Sciatic nerve (tissue), 2 donors: ENCODE data around the gene CBFA2T2. TPM values are rescaled to one million over a fixed set of nuclear protein-coding genes. Genes with fewer than 3 reads are reported as not detected.
A peak's percentile ranks its signal among the peaks of the same experiment; 100 is the strongest.

Source experiments
- ATAC-seq: fragments of 200-7000 bp; cut with Tn5 transposase; one replicate; pipeline ENCODE4 v1.9.1; 2020; ENCODE audit warnings: mild to moderate bottlenecking, moderate library complexity
- DNase-seq: peaks from one replicate; pipeline ENCODE4 v3.0.0-alpha.2; 2020; ENCODE audit warnings: low spot score
- intact Hi-C: fragments of 100-400 bp; cut with DNase I; formaldehyde crosslinking; loops from one replicate; pipeline ENCODE4 v1.14.2; 2022
- total RNA-seq: library from RNA; stranded (reverse); fragmentation: NEBNext Ultra II Directional; extraction: Animal tissue kit (Norgen Biotek cat#: 25700); gene quantifications from one replicate; pipeline ENCODE4 v1.2.1, GENCODE V29; 2021
- donor health status: DM: no; HTN: no; CAD: no.
- donor health status: DM: no; HTN: no; CAD: no.

Gene CBFA2T2
- total RNA-seq, 1 donor from 2014 or later: 26.0 TPM

DNA sequence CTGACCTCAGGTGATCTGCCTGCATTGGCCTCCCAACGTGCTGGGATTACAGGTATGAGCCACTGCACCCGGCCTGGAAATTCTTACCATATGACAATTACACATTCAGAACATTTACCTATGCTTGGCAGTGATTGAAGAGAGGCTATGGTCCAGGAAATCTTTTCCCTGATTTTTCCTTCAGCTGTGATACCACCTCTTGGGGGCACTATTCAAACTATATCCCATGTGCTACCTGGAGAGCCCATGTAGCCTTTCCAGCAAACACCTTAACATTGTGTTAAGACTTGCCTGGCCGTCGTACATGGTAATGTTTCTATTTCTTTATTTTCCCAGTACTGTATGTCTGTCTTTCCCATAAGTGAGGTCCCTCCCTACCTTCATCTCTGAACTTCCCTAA lies 110.5 kb downstream of the CBFA2T2 start:
- ATAC-seq: no peak
- no peak for DNase-seq
- intact Hi-C loops: no loop called here

DNA sequence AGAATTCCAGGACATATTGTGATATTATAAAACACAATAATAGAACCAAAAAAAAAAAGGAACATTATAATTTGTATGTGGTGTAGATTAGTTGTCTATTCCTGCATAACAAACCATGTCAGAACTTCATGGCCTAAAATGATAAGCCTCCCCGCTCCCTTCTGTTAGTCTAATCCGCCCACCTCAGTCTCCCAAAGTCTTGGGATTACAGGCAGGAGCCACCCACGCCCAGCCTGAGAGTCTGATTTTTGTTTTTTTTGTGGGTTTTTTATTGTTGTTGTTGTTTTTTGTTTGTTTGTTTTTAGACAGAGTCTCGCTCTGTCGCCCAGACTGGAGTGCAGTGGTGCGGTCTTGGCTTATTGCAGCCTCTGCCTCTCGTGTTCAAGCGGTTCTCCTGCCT lies 111.1 kb downstream of the CBFA2T2 start:
- ATAC-seq (no peak), DNase-seq (no peak)
- intact Hi-C loops: no loop called here

DNA sequence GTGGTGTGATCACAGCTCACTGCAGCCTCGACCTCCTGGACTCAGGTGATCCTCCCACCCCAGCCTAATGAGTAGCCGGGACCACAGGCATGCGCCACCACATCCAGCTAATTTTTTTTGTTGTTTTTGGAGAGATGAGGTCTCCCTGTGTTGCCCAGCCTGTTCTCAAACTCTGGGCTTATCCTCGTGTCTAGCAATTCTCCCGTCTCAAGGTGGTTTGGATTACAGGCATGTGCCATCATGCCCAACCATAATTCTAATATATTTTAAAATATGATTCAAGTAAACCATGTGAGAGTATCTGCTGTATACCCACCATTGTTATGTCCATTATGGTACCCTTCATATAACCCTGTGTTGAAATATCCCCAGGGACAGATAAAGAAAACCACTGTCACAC lies 112.0 kb downstream of the CBFA2T2 start:
- ATAC-seq: no peak
- intact Hi-C loops: no loop called here

DNA sequence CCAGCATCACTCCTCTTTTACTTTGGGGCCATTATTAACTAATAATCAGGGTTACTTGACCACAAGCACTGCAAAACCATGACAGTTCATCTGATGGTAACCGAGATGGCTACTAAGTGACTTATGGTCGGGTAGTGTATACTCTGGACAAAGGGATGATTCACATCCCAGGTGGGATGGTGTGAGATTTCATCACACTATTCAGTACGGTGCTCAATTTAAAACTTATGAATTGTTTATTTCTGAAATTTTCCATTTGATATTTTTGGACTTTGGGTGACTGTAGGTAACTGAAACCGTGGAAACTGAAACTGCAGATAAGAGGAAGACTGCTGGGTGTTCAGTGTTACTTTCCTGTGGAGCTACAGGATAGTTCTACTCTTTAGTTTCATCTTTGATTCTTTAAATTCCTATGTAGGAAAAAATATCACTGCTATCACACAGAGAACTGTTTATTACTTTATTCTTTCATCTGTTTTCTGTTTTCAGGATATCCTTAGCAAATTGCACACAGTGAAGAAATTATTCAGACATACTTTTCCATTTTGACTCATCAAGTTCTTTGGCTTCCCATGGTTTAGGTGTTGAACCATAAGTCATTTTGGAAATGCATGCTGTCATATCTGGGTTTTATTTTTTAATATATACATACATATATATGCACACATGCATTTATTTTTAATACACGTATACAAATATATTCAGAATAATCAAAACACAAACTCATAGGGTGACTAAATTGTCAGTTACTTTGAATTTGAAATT lies 113.1 kb downstream of the CBFA2T2 start:
- intact Hi-C loops: no loop called here
- ATAC-seq (no peak), DNase-seq (no peak)

More for the DNA sequence above, 112.0 kb downstream of the CBFA2T2 start:
- no peak for DNase-seq

DNA sequence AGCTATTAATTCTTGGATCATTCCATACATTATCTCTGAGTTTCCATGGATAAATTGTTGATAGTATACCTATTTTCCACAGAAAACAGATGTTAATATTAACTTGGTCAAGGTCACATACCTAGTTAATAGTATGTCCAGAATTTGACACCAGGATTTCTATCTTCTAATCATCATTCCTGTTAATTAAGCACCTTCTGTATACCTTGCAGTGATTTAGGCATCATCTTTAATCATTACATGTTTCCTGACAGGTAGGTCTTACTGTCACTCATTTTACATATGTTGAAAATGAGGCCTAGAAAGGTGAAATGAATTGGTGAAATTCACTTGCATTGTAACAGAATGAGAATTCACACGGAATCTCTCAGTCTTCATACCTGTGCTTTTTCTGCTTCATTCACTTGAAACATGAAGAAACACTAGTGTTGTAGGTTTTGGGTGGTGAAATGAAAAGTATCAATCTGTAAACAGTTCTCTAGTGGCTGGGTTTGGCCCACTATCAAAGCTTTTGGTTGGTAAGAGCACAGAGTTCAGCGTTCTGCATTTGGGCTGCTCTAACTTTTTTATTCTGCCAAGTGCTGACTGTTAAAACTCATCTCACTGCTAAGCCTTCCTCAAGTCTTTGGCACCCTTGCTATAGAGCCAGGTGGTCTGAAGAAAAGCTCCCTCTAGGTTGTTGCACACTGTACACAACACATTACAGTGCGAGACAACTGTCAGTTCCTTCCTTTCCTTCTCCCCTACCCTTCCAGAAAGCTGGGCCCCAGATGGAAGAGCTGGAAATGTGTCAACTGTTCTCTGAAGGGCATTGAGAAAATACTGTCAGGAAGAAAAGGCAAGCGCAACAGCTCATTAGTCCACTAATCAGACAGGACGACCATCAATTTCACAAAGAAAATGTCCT lies 114.4 kb downstream of the CBFA2T2 start:
- DNase-seq: no peak
- ATAC-seq: no peak

DNA sequence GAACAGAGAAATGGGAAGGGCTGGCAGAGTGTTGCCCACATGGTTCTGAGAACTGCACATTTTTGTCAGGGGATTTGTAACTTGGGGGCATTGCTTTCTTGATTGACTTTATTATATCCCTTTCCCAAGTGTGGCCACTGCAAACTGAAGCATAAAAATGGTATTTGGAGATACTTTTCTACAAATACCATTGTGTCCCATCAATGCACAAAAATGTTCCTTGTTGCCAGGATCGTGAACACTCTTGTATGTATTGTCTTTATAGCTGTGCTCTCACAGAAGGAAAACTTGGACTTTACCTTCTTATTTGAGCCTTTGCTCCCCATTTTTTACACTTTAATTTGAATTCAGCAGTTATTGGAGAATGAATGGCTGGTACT lies 115.1 kb downstream of the CBFA2T2 start:
- DNase-seq (no peak), ATAC-seq (no peak)
- intact Hi-C loops: no loop called here

More for the DNA sequence above, 114.4 kb downstream of the CBFA2T2 start:
- intact Hi-C loops: no loop called here

DNA sequence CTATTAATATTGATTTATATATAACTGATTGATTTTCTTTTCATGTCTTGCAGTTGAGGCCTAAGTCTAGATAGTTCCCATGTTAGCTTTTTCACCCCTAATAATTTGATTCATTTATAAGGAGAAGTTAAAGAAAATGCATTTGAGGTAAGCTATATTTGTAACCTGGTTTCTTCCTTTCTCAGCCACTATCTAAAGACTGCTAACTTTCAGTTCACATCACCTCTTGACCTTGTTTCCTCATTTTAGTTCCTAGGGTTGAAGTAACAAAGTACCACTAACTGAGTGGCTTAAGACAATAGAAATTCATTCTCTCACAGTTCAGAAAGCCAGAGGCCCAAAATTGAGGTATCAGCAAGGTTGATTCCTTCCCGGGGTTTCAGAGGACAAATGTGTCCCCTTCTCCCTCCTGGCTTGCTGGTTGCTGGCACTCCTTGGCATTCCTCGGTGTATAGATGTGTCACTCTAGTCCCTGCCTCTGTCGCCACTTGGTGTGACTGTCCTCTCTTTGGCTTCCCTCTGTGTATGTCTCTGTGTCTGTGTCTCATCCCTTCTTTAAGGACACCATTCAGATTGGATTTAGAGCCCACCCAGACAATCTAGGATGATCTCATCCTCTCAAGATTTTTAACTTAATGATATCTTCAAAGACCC lies 116.3 kb downstream of the CBFA2T2 start:
- no peak for ATAC-seq
- DNase-seq: no peak
- intact Hi-C loops: no loop called here

DNA sequence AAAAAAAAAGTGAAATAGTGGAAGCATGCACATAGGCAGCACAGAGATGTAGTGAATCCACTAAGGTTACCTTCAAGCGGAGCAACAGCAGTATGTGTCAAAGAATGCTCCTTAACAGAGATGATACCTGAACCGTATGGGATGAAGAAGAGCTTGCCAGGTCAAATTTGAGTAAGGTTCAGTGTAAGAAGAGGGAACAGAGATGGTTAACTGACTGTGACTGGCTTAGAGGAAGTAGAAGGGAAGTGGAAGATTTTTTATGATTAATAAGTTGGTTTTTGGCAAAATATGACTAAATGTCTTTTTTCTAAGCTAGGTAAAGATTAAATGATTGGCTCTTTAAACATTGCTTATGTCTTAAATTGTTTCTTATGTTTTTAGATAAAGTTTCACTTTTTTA lies 119.6 kb downstream of the CBFA2T2 start:
- intact Hi-C loops: no loop called here
- no peak for DNase-seq
- no peak for ATAC-seq

DNA sequence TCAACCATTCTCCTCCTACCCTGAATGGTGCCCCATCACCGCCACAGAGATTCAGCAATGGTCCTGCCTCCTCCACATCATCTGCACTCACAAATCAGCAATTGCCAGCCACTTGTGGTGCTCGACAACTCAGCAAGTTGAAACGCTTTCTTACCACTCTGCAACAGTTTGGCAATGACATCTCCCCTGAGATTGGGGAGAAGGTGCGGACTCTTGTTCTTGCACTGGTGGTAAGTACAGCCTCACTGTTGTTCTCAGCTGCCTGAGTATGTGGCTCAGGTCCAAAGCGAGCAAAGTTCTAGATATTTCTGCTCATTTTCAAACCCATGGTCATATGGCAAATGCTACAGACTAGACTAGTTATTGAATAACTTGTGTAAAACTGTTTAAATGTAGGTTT lies 121.2 kb downstream of the CBFA2T2 start:
- peak; percentile 74 for ATAC-seq
- intact Hi-C loops: no loop called here
- DNase-seq: no peak

DNA sequence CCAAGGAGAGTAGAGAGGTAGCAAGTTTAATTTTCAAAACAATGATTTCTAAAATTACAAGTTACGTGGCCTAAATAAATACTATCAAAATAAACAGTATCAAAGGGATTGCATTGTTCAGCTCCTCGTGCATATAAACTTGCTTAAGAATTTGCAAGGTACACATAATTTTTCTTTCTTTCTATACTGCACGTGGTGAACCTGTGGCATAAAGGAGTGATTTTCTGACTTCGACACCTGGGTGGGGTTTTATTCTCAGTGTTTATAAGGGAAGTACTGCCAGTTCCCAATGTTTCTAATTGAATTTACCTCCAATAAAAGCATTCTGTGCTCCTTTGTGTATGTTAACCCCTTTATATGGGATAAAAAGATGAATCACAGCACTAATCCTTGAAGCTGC lies 122.1 kb downstream of the CBFA2T2 start:
- DNase-seq (no peak), ATAC-seq (no peak)
- intact Hi-C loops: no loop called here

DNA sequence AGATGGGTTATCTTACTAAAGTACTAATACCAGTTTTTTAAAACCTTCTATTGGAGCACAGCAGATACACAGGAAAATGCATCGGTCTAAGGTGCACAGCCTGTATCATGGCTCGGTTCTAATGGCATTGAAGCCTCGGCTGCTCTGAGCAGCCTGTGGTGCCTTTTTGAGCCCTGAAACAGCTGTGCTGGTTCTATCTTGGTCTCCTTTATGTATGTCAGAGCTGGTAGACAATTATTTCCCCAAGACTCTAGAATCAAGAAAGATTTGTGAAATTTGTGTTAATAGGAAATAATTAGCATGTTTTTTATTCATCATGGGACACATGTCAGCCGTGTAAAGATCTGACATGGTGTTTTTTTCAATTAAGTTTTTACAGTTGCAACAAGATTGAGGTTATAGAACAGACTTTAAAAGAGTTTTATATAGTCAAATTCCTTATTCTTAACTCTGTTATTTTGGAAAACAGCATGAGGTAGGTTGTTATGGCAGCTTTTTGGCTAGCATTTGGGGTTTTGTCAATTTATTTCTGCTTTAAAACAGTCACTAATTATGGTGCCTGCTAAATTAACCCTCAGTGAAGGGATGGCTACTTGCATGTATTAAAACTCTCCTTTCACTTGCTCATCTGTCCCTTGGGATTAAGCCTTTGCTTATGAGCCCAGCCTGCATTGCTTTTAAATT lies 132.0 kb downstream of the CBFA2T2 start:
- DNase-seq: no peak

DNA sequence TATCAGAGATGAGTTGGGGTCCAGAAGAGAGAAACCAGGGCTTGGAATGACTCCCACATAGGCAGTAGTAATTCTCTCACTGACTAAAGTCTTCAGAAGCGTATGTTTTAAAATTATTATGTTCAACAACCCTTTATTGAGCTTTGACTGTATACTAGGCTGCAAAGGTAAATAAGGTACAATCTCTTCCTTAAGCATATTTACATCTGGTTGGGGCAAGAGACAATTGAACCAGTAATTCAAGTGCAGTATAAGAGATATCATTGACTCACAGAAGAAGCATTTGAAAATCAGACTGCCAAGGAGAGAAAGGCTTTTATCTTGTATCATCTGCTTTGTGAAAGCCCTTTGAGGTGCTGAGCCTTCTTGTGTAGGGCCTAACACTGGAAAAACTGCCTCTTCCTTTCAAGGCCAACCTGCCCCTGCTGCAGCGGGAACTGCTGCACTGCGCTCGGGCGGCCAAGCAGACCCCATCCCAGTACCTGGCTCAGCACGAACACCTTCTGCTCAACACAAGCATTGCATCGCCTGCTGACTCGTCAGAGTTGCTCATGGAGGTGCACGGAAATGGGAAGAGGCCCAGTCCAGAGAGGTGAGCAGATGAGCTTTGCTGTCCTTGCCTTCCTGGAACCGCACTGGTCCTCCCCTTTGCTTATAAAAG lies 132.9 kb downstream of the CBFA2T2 start:
- ATAC-seq (no peak), DNase-seq (no peak)
- intact Hi-C loops: no loop called here

More for the DNA sequence above, 132.0 kb downstream of the CBFA2T2 start:
- no peak for ATAC-seq
- intact Hi-C loops: no loop called here

DNA sequence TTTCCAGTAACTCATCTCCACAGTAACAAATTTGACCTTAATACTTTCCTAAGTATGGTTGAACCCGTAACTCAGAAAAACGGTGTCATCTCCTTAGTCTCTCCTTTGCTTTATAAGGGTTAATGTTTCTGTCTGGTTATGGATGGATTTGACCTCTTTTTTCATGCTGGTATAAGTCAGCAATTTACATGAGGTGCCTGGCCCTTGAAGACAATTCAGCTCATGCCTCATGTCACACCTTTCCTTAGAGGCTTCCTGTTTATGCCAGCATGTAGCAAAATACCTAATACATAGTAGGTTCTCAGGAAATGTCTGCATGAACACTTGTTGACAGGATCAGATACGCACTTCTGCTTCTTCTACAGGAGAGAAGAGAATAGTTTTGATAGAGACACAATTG lies 134.5 kb downstream of the CBFA2T2 start:
- no peak for ATAC-seq
- DNase-seq: no peak
- intact Hi-C loops: no loop called here

DNA sequence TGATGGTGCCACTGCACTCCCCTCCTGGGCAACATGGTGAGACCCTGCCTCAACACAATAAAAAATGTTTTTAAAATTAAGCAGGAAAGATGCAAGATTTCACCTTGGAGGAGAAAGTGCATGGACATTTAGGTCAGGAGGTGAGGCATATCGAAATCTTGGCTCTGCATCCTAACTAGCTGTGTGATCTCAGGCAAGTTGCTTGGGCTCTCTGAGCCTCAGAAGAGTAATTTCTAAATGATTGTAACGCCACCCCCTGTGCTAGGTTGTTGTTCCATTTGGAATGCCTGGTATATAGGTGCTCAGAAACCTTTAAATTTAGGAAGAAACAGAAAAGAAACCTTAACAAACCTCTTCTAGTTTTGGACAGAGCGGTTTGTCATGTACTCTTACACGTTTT lies 136.3 kb downstream of the CBFA2T2 start:
- intact Hi-C loops: no loop called here
- no peak for ATAC-seq
- no peak for DNase-seq

DNA sequence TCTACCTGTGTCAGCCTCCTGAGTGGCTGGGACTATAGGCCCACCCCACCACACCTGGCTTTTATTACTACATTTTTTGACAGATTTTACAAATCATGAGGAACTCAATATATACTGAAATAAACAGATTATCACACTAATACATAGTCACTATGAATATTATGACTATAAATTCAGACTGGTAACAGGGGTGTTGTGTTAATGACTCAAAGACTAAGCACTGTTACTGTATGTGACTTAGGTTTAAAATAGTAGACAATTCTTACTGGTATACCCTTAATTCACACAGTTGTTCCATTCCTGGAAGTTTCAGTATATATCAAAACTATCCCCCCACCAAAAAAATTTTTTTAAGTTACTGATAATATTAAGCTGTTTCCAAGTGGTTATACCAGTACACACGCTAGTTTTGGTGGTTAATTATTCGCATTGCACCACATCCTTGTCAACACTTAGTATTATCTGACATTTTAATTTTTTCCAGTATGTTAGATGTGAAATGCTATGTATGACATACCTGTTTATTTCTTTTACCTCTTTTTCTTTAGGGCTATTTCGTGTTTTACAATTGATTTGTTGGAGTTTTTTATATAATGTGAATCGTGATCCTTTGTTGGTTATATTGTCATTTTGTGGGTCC lies 137.8 kb downstream of the CBFA2T2 start:
- DNase-seq (no peak), ATAC-seq (no peak)
- intact Hi-C loops: no loop called here

DNA sequence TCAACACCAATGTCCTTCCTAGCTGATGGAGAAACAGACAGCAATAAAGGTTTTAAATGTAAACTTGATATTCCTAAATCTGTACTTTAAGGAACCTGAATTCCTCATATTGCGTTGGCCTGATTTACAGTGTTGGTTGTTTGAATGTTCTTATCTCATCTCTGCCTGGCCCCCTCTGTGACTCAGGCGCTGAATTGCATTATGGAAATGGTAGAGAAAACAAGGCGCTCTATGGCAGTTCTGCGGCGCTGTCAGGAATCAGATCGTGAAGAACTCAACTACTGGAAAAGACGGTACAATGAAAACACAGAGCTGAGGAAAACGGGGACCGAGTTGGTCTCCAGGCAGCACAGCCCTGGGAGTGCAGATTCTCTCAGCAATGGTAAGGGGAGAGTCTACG lies 139.6 kb downstream of the CBFA2T2 start:
- no peak for DNase-seq
- no peak for ATAC-seq
- intact Hi-C loops: no loop called here

DNA sequence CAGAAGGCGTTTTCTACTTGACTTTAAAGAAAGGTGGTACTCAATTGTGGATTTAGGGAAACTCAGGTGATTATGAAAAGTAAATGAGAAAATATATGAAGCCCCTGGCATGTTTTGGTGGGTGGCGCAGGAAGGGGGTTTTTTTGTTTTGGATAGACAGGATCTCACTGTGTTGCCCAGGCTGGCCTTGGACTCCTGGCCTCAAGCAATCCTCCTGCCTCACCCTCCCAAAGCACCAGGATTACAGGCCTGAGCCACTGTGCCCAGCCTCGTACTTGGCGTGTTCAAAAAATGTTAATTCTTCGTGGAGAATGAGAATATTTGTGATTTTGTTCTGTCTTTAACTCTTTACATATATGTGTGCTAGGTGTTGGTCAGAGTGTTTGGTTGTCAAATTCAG lies 140.1 kb downstream of the CBFA2T2 start:
- ATAC-seq (no peak), DNase-seq (no peak)
- intact Hi-C loops: no loop called here

DNA sequence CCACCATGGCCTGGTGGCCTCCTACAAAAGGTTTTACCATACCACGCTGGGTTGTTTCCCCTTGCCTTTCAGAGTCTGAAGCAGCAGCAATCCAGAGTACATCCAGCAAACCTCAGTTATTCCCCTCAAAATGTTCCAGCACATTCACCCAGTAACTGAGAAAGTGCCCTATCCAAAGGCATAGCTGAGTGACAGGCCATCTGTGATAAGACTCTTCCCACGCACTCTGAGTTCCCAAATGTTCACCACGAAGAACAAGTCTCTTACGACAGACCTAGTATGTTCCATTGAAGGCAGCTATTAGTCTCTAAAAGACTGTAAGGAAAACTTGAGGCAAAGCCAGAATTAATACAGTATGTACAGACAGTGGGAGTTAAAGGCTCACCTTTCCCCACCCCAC lies 140.6 kb downstream of the CBFA2T2 start:
- ATAC-seq (no peak), DNase-seq (no peak)
- intact Hi-C loops: no loop called here
